ENCODE measurements around the gene HLA-DMB.
A peak's percentile ranks its signal among the peaks of the same experiment; 100 is the strongest.

The HLA-DMB gene

GRCh38 chr6:32889533-32889932 is 51.3 kb downstream of the HLA-DMB start:
- H3K27ac ChIP-seq = no peak overlapping the region
- POLR2A ChIA-PET (ENCODE audit: low non-redundant PET) = no interaction called here
- CTCF ChIA-PET = interaction anchor here (0.6 to 1.4 kb wide), 4 partner anchors 29 to 95 kb away, joined by 3 to 5 read pairs (median 4); no protein-coding TSS in a partner anchor
- DNase-seq (ENCODE audit: low spot score) = no peak
- TF ChIP-seq CTCF (conservative IDR thresholded peaks at IDR 0.05; ENCODE audit: low read depth) = no peak

- no peak for TF ChIP-seq CTCF (conservative IDR thresholded peaks at IDR 0.05; ENCODE audit: low read depth)
- CTCF ChIA-PET = interaction anchor here (1.0 kb wide), 1 partner anchor 78 kb away, joined by 3 read pairs; no protein-coding TSS in a partner anchor
Observed at GRCh38 chr6:32888576-32888975, 52.3 kb downstream of the HLA-DMB start.

GRCh38 chr6:32887616-32888015 is 53.2 kb downstream of the HLA-DMB start:
- DNase-seq (ENCODE audit: low spot score) = no peak
- ChIA-PET CTCF (no interaction called here), POLR2A (ENCODE audit: low non-redundant PET) (no interaction called here)
- no peak for TF ChIP-seq CTCF (conservative IDR thresholded peaks at IDR 0.05; ENCODE audit: low read depth)
- no peak overlapping the region for H3K27ac ChIP-seq

More at GRCh38 chr6:32888576-32888975, 52.3 kb downstream of the HLA-DMB start:
- H3K27ac ChIP-seq = no peak overlapping the region
- POLR2A ChIA-PET (ENCODE audit: low non-redundant PET) = no interaction called here
- no peak for DNase-seq (ENCODE audit: low spot score)

GRCh38 chr6:32886681-32887383 is 54.0 kb downstream of the HLA-DMB start:
- ChIA-PET POLR2A (ENCODE audit: low non-redundant PET) (no interaction called here), CTCF (interaction anchor here (0.5 to 1.5 kb wide), 4 partner anchors 45 to 1478 kb away, joined by 3 to 14 read pairs (median 6); no protein-coding TSS in a partner anchor)
- peak; percentile 37 for DNase-seq (ENCODE audit: low spot score)
- no peak for TF ChIP-seq CTCF (conservative IDR thresholded peaks at IDR 0.05; ENCODE audit: low read depth)
- no peak overlapping the region for H3K27ac ChIP-seq

- ChIA-PET POLR2A (ENCODE audit: low non-redundant PET) (no interaction called here), CTCF (interaction anchor here (0.6 to 1.5 kb wide), 7 partner anchors 18 to 100 kb away, joined by 3 to 14 read pairs (median 4); no protein-coding TSS in a partner anchor)
- DNase-seq (ENCODE audit: low spot score) = peak; percentile 57
- H3K27ac ChIP-seq = no peak overlapping the region
- peak; percentile 63 for TF ChIP-seq CTCF (conservative IDR thresholded peaks at IDR 0.05; ENCODE audit: low read depth)
Observed at GRCh38 chr6:32885698-32886286, 55.0 kb downstream of the HLA-DMB start.

Data from RWPE1 (cell line).